GM21717 (cell line): ENCODE data around the gene TGFB1.
"Not testable (repeated sequence)": the region's sequence is repeated elsewhere in the genome, so short reads cannot be mapped to it uniquely, and the experiment has no call there.

ENCODE experiments used
- ATAC-seq: cut with Tn5 transposase; IDR thresholded peaks from one replicate; pipeline ENCODE4 v1.9.1; 2021; ENCODE audit warnings: mild to moderate bottlenecking, moderate library complexity; ENCODE audit not compliant: unreplicated experiment

TGFB1 gene

GRCh38 chr19:41304706-41305483 lies 48.8 kb downstream of the TGFB1 start:
- ATAC-seq: no peak

DNA sequence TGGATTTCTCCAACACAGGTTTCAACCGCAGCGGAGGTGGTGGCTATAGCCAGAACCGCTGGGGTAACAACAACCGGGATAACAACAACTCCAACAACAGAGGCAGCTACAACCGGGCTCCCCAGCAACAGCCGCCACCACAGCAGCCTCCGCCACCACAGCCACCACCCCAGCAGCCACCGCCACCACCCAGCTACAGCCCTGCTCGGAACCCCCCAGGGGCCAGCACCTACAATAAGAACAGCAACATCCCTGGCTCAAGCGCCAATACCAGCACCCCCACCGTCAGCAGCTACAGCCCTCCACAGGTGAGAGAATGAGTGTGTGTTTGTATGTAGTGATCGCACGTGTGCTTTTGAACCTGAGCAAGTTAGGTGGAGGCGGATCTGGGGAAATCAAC lies 49.8 kb downstream of the TGFB1 start:
- ATAC-seq: no peak

DNA sequence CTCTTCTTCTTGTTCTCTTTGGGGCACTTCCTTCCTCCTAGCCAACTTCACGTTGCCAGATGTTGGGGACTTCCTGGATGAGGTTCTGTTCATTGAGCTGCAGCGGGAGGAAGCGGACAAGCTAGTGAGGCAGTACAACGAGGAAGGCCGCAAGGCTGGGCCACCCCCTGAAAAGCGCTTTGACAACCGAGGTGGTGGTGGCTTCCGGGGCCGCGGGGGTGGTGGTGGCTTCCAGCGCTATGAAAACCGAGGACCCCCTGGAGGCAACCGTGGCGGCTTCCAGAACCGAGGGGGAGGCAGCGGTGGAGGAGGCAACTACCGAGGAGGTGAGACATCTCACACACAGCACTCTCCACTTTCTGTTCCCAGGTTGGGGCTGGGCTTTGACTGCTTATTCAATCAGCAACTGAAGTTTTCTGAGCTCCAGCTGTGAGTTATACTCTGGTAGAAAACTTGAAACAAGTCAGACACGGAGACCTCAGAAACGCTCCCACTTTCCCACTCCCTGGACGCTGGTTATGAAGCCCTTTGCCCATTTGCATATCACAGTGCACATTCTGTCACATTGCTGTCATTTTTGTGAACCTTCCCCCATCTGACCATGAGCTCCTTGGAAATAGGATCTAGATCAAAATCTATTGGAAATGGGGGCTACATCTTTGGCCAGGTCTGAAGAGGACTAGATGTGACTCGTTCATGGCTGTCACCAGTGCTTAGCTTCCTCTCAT lies 50.9 kb downstream of the TGFB1 start:
- ATAC-seq: peak; percentile 38

- no peak for ATAC-seq
Measured at GRCh38 chr19:41300555-41300954, 53.2 kb downstream of the TGFB1 start.

- ATAC-seq: no peak
Measured at GRCh38 chr19:41299755-41300089, 54.0 kb downstream of the TGFB1 start.

DNA sequence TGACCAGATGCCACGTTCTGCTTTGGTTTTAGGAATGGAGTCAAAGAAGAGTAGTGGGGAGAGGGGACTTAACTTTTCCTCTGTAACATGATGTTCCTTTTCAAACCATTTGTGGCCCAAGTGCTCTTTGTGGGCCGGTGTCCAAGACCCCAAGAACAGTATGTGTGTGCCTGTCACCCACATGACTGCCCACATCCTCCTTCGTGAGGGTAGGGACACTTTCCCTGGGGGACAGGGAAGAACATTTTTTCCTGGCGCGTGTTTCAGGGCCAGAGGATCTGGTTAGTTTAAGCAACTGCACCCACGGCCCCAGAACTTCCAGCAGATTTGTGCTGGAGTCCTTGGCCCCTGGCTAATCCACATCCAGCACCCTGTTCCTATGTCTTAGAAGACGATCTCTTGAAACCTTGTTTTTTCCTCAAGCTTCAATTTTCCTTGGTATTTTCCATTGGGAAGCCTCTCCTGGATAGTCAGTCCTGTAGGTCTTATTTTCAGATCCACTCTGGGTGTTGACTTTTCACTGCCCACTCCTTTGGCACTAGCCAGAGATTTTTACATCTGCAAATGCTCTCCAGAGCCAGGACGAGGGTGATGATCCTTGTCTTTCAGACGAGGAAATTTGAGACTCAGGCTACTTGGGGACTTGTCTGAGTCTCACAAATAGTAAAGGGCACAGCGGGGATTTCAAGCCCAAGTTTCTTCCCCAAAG lies 54.5 kb downstream of the TGFB1 start:
- no peak for ATAC-seq

DNA sequence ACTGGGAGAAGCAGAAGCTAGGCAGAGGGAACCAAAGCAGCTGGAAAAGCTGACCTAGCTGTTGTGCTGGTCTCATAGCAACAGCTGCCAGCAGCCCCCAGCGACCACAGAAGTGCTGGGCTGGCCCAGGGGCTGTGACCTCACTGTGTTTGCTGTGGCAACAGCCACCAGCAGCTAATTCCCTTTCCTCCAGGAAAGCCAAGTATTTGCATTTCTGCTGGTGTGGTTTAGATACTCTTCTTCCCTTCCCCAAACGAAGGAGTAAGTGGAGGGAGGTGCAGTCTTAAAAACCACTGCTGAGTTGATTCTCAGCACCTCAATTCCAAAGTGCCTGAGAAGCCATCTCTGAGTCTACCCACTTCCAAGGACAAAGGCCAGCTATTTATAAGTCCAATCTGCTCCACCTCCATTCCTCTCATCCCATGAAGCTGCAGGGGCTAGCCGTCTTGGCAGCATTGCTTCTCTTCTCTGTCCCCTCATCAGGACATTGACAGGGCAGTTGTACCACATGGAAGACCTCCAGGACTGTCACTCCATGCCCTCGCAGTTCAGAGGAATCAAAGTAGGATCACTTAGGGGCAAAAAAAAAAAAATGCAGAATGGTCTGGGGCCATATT lies 55.3 kb downstream of the TGFB1 start:
- ATAC-seq: no peak

DNA sequence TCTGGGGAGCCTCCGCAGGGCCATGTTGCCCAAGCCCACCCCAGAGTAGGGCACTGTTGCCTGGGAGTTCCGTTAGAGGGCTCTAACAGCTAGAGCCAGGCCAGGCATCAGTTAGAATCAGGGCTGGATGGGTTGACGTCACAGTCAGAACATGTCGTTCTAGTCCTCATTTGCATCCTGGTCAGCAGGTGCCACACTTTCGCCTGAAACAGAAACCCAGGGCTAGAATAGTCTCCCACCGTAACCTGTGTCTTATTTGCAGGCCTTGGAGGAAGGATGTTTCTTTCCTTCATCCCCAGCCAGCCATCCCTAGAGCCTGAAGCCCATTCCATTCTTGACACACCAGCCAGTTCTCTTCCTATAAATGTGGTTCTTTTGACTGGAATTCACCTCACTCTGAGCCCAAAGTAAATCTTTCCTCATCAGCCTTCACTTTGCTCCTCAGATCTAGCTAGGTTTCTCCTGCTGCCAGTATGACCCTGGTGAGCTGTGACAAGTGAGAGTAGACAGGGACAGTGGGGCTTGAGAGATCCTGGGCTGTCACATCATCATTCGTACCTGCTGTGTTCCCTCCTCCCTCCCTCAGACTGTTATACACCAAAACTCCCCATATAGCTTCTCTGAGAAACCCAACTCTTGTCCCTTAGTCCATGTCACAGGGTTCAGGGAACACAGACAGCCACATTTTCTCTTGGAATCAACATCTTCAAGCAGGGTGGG lies 55.9 kb downstream of the TGFB1 start:
- peak; percentile 55 for ATAC-seq

GRCh38 chr19:41296433-41296871 lies 57.3 kb downstream of the TGFB1 start:
- ATAC-seq: no peak

DNA sequence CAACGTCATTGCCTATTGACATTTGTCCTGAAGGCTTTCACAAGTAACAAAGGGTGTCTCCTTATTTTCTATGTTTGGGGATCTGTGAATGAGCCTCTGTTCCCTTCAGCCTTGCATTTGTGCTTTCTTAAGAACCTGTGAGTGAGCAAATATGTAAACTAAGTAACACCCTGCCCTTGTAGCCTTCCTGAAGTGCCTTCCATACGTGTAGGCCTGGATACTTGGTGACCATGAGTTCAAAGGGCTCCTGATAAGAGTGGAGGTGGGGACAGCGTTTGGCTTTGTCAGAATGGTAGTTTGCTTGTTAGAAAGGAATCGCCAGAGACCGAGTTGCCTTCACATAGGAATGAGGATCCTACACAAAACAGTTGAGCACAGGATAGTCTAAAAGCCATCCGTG lies 58.2 kb downstream of the TGFB1 start:
- no peak for ATAC-seq

GRCh38 chr19:41294393-41294792 lies 59.3 kb downstream of the TGFB1 start:
- no peak for ATAC-seq

- not testable (repeated sequence) for ATAC-seq
Measured at GRCh38 chr19:41289814-41290213, 63.9 kb downstream of the TGFB1 start.

- no peak for ATAC-seq
Measured at GRCh38 chr19:41288673-41289530, 64.8 kb downstream of the TGFB1 start.
